ENCODE results near the gene ZAP70.

- TF ChIP-seq EZH2 (IDR thresholded peaks at IDR 0.05; ENCODE audit: borderline replicate concordance, low read depth, low read length, severe bottlenecking) (no peak), CTCF (IDR thresholded peaks at IDR 0.05; ENCODE audit: extremely low read depth in 1 of 2, insufficient read depth in 1 of 2, low read depth in 1 of 2, low read length in 2 of 2) (no peak), JUN (IDR thresholded peaks at IDR 0.05; ENCODE audit: borderline replicate concordance, insufficient read depth, insufficient read length, low read depth) (no peak), MAX (IDR thresholded peaks at IDR 0.05; ENCODE audit: insufficient read depth, insufficient read length) (no peak), POLR2A (IDR thresholded peaks at IDR 0.05; ENCODE audit: low read depth, low read length) (no peak), FOS (IDR thresholded peaks at IDR 0.05; ENCODE audit: borderline replicate concordance, insufficient read depth, low read length) (no peak), POLR2AphosphoS5 (IDR thresholded peaks at IDR 0.05; ENCODE audit: insufficient read depth, low read depth, low read length) (no peak), MYC (IDR thresholded peaks at IDR 0.05; ENCODE audit: low read depth, low read length) (no peak), GATA2 (IDR thresholded peaks at IDR 0.05; ENCODE audit: insufficient read depth, insufficient read length, low read depth, low read length) (no peak)
Observed at GRCh38 chr2:97730245-97730644, 16.9 kb downstream of the ZAP70 start.
